ENCODE measurements around the gene SPRED2.
A peak's percentile ranks its signal among the peaks of the same experiment; 100 is the strongest.

SPRED2 gene

DNA sequence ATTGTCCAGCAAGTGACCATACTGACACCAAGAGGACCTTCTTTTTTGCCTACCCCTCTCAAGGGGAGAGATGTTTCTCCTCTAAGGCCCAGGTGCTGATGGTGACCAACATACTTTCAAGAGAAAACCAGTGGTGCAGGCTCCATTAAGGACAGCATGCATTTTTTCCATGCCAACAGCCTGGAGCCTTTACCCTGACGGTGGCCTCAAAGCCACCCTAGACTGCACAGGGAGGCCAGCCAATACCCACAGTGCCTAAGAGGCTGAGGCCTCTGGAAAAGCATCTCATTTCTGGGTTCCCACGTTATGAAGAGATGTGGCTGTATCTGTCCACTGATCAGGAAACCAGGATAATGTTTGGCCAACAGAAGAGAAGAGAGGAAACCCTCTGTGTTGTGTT, 19.3 kb downstream of the SPRED2 start:
- no peak for DNase-seq

DNA sequence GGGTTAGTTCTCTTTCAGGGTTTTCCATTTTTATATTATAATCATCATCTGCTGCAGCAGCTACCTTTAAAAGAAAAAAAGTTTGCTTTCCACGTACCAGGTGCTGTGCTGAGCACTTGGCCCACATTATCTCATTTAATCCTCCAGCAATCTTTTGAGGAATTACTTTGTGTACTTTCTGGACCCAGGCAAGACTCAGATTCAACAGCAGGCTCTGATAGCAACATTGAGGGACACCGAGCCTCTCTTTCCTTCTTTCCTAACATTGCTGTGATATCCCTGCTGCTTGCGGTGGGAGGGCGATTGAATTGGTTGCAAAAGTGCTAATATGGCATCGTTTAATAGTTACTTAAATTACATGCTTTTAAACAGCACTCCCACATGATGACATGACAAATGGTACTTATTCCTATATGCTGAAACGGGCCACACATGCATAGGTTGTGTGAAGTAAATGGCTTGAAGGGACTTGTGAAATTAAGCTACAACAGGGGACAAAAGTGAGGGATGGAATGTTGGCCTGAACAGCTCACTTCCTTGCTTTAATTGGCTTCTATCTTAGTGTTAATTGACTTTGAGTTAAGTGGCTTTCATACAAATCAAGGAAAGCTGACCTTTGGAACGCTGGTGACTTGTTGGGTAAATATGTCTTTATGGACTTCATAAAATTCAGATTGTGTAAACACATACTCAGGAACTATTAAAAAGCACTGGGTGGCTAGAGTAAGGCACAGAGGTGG, 21.2 kb downstream of the SPRED2 start:
- DNase-seq: no peak

GRCh38 chr2:65409045-65409444, 23.4 kb downstream of the SPRED2 start:
- no peak for DNase-seq

DNA sequence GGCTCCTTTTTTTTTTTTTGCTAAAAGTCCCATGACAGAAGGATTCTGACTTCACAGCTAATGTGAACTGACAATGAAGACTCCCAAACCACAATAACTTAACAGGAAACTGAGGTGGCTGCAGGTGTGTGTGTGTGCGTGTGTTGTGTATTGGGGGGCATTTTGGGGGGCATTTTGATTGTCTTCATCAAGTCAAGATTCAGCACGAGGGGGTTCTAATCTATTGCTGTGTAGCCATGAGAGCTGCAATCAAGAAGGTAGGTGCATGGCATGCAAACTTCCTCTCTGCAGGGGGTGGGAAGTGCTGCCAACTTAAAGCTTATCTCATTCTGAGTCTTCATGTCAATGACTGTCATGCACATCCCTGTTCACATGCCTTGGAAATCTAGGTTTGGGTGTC, 25.2 kb downstream of the SPRED2 start:
- DNase-seq: no peak

DNA sequence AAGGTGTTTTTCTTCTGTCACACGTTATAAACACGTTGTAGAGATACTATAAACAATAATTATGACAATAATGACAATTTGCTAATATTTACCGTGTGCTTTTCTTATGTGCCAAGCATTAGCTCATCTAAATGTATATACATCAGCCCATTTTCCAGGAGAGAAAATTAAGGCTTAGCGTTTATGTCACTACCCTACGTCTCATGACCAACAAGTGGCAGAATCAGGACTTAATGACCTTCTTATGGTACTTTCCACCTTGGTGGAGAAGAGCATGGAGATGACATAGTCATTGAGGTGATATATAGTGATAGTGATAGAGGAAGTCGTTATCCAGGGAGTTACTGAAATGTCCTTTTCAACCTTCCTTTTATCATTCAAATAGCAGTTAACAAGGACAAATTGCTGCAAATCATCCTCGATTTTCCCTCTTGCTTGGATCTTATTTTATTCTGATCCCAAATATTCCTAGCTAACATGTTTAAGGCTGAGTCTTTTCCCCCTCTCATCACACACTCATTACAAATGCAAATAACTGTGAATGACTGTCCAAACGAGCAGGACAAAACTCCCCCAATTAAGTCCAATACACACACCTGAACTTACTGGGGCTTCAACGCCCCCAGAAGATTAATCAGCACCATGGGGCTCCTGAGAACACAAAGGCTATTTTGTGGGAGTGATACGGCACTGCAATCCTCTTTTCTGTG, 27.3 kb downstream of the SPRED2 start:
- DNase-seq: no peak

DNA sequence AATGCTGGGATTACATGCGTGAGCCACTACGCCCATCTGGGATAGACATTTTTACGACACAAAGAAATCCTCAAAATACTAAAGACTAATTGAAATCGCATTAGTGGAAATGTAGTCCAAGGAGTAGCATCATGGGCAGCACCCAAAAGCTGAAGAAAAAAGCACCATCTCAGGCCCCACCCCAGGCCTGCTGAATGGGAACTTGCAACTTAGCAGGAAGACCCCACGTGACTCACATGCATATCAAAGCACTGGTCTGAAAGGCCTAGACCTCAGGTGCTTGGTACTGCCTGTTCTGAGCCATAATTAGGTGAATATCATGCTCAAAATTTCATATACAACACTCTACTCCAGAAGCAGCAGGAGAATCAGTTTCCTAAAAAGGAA, 28.9 kb downstream of the SPRED2 start:
- no peak for DNase-seq

DNA sequence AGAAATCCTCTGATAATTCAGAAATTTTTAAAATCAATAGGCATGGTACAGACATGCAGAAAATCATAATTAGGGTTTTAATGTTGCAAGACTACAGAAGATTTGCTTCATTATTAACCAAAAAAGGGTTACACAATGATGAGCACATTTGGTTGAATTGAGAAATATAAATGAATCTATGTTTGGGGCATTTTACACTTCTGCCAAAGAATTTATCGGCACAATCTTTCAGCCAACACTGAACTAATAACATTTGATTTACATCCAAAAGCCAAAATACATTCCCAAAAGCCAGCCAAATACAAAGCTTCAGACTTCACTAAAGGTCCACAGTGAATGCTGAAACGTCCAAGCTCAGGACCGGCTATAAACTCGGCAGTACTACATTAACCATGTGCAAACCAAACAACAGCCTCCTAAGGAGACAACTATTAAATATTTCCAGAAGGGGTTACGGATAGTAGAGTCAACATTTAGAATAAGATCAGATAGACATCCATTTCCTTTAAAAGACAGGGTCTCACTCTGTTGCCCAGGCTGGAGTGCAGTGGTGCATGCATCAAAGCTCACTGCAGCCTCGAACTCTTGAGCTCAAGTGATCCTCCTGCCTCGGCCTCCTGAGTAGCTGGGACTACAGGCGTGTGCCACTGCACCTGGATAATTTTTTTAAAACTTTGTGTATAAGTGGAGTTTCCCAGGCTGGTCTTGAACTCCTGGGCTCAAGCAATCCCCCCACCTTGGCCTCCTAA, 29.4 kb downstream of the SPRED2 start:
- DNase-seq: no peak

GRCh38 chr2:65402323-65402722, 30.1 kb downstream of the SPRED2 start:
- no peak for DNase-seq

DNA sequence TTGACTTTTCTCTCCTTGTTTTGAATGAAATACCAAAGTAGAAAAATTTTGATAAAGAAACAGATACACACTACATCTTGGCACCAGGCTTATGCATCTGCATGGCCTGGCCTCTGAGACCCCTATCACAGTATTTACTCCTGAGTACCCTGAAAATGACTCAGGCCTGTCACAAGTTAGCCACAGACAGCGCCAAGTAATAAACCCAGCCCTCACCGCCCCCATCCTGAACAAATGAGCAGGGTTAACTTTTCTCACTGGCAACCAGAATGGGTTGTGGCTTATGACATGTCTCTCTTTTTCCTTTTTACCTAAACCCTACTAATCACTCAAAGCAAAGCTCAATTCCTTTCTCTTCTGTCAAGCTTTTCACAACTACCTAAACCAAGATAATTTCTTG, 35.3 kb downstream of the SPRED2 start:
- DNase-seq: peak; percentile 61 to 62

DNA sequence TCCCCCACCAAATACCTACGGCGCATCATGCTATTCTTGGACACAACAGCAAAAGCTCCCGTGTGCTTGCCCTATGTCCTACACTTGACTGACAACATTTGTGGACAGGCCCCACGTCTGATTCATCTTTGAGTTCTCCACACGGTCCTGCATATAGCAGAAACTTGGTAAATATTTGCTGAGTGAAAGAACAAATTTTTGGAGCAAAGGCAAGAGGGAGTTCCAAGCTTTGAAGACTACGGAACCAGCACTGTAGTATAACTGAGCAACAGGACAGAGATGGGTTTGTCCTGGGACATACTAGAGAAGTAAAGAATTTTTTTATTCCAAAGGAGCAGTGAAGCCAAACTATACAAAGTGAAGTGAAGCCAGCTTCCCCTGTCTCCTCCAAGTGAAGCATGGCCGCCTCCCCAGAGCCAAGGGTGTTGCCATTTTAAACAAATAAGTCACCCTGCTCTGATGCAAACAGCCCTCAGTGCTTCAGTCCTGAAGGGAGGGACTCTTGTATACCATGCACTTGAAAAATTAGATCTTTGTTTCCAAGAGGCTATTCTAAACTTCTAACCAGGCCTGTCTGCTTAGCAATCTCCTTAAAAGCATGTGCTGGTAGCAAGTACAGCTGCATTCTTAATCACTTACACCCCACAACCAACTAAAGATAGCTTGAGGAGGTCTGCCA, 35.9 kb downstream of the SPRED2 start:
- no peak for DNase-seq

DNA sequence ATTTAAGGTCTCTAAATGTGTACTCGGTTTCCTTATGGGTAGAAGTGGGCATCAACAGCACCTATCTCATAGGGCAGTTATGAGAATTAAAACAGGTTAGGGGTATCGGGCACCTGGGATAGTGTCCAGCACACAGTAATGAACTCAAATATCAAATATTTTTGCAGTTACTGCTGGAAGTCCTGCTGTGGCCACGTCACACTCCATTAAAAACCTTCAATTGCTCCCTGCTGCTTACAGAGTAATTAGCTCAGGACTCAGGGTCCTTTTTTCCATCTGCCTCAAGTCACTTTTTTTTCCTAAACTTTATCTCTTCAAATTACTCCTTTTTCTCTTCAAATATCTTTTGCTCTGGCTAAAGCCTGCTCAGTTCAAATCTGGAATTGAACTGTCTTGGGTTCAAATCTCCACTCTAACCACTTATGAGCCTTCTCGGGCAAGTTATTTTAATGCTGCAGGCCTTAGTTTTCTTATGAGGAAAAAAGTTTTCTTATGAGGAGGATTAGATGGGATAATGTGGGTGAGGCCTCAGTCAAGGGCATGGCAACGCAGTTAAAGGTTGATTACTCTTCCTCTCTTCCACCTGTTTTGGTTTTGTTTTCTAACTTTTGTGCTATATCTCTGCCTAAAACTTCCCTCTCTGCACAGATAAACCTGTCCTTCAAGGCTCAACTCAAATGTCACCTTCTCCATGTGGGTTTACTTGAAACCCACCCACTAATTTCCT, 36.6 kb downstream of the SPRED2 start:
- DNase-seq: no peak

- no peak for DNase-seq
Measured at GRCh38 chr2:65393743-65394422, 38.5 kb downstream of the SPRED2 start.

DNA sequence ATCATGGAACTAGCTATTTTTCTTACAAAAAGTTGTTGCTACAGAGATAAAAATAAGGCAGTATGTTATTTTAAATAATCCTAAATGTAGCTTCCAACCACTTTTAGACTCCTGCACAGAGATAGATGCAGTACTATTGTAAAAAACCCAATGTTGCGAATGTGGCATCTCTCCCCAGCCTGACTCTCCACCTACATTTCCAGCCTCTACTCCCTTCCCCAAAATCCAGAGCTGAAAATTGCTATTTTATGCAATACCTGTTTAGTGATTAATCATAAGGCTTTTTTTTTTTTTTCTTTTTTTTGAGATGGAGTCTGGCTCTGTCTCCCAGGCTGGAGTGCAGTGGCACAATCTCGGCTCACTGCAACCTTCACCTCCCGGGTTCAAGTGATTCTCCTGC, 39.4 kb downstream of the SPRED2 start:
- no peak for DNase-seq

DNA sequence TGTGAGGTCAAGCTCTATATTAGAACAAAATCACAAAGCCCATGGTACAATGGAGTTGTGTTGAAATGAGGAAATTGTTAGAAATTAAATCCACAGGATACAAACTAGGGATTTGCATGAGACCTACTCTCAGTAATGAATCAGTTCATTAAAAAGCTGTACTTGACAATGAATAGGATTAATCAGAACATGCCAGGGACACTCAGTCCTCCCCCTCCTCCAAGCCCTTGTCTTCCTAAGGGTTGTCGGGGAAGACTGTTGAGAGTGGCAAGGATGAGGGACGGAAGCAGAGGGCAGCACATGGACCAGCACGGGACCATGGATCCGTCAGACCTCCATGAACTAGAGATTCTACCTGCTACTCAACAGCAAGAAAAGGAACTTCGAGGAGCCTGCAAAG, 39.8 kb downstream of the SPRED2 start:
- DNase-seq: no peak

- DNase-seq: peak; percentile 43 to 49
Measured at GRCh38 chr2:65390134-65390533, 42.3 kb downstream of the SPRED2 start.

DNA sequence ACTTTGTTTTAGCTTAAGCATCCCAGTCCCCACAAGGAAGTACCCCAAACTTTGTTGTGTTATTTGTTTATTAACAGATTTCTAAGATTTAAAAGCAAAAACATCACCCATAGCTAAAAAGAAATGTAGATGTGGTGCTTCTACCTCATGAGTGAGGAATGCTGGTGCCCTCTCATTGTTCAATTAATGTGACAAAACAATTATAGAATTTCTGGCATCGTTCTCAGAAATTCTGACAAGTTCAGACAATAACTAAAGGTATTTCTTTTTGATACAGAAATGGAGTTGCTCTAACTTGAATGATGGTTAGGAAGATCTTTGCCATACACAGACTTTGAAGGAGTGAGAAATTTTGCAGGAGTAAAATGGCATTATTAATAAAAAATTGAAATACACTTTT, 42.9 kb downstream of the SPRED2 start:
- DNase-seq: no peak

GRCh38 chr2:65388596-65389390, 43.6 kb downstream of the SPRED2 start:
- DNase-seq: no peak

DNA sequence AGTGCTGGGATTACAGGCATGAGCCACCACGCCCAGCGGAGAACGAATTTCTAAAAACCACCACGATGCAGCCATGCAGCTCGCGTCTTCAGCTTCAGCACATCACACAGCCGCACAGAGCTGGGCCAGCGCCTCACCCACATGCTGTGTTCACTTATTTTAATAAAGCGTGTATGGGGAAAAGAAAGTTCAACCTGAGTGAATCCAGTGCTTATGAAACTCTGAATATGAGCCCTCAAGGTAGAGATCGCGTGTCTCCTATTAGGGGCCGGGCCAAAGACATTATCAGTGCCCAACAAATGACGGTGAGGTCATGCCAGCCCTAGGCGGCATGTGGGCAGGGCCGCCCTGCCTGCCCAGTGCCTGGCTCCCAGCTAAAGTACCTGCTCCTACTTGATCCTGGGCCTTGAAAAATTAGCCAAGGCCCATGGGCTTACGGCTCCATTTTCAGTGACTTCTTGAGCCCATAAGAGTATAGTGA, 44.3 kb downstream of the SPRED2 start:
- DNase-seq: no peak

DNA sequence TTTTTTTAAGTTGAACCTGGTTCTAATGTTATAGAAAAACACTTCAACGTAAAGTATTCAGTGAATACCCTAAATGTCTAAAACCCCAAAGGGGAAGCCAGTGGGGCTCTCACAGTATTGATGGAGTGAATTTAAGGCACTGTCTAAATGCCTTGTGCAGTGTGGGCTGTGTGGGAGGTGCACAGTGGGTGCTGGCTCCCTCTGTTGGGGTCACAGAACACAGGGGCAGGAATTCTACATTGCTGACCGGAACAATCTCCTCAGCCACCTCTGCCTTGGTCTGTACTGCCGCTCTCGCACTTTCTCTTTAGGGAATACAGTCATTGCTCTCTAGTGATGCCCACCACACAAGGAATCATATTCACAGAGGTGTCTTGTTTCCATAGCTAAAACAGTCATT, 45.4 kb downstream of the SPRED2 start:
- DNase-seq: no peak

- DNase-seq: no peak
Measured at GRCh38 chr2:65386344-65386743, 46.1 kb downstream of the SPRED2 start.

Data from activated T-cell treated with anti-CD3 and anti-CD28 coated beads, Interleukin-2, amount 50 U/mL, for 48 hours (primary cell).